ENCODE data around the gene ELL.
"Not testable (repeated sequence)": the region's sequence is repeated elsewhere in the genome, so short reads cannot be mapped to it uniquely, and the experiment has no call there.

Gene ELL

DNA sequence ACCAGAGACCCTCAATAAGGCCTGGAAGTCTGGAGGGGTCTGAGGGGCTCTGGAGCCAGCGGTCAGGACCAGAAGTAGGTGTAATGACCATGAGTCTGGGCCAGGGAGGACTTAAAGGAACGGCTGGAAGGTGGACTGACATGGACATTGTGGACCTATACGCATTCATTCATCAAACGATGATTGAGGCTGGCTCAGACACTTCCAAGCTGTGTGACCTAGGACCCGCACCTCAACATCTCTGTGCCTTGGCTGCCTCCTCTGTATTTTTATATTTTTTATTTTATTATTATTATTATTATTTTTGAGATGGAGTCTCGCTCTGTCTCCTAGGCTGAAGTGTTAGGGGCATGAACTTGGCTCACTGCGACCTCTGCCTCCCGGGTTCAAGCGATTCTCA is 115.1 kb downstream of the ELL start:
- no peak overlapping the region for H3K9ac ChIP-seq (ENCODE audit: low read depth, low read length, poor library complexity)
- H3K23ac ChIP-seq (ENCODE audit: low read depth, low read length, poor library complexity), result no peak overlapping the region
- H3K79me1 ChIP-seq (ENCODE audit: low read depth, low read length), result no peaks in the 10 kb centered on the region
- H2BK12ac ChIP-seq (ENCODE audit: low read length), result no peak overlapping the region
- H4K8ac ChIP-seq (ENCODE audit: low read depth, low read length), result no peak overlapping the region
- H3K27me3 ChIP-seq (ENCODE audit: control insufficient read depth in 3 of 3, insufficient read depth in 3 of 3, low read depth in 1 of 3, low read length in 3 of 3), result no peaks in the 10 kb centered on the region
- H2BK120ac ChIP-seq (ENCODE audit: low read depth, low read length), result no peak overlapping the region
- H2BK15ac ChIP-seq (ENCODE audit: low read length), result no peak overlapping the region
- no peak for DNase-seq (ENCODE audit: low spot score)
- H2AFZ ChIP-seq (ENCODE audit: low read length), result no peak overlapping the region
- peaks cover 0 to 7% of the 10 kb centered on the region in 2 donors for H3K4me1 ChIP-seq (ENCODE audit: control insufficient read depth in 2 of 2, insufficient read depth in 1 of 2, low read depth in 1 of 2, low read length in 2 of 2)
- no peaks in the 10 kb centered on the region for H3K9me3 ChIP-seq (replicated peaks in 1 of 2; ENCODE audit: control insufficient read depth in 2 of 2, insufficient read depth in 1 of 2, low read depth in 1 of 2, low read length in 2 of 2)
- no peak overlapping the region for H4K91ac ChIP-seq (ENCODE audit: low read depth, low read length, poor library complexity)
- WGBS, 2 donors (ENCODE audit: extremely low coverage in 2 of 2, insufficient read length in 2 of 2, insufficient replicate concordance in 1 of 2), result no CpG with 5 or more reads among the region's 9 CpGs
- no peak overlapping the region for H2BK5ac ChIP-seq (ENCODE audit: low read length)
- H3K4me2 ChIP-seq (ENCODE audit: insufficient read depth, low read length, poor library complexity, severe bottlenecking), result peak overlapping the region; percentile 11
- H3K4me3 ChIP-seq (ENCODE audit: low read length in 2 of 2), result no peak overlapping the region
- no peak overlapping the region for H2AK5ac ChIP-seq (ENCODE audit: low read depth, low read length)
- no peak overlapping the region for H3K4ac ChIP-seq (ENCODE audit: low read length)
- H3K36me3 ChIP-seq (replicated peaks in 1 of 2; ENCODE audit: control insufficient read depth in 2 of 2, insufficient read depth in 2 of 2, low read length in 2 of 2), result no peaks in the 10 kb centered on the region
- H3K18ac ChIP-seq (ENCODE audit: low read length), result no peak overlapping the region
- H3K14ac ChIP-seq (ENCODE audit: low read length), result no peak overlapping the region
- no peak overlapping the region for H3K27ac ChIP-seq (replicated peaks; ENCODE audit: low read length)

DNA sequence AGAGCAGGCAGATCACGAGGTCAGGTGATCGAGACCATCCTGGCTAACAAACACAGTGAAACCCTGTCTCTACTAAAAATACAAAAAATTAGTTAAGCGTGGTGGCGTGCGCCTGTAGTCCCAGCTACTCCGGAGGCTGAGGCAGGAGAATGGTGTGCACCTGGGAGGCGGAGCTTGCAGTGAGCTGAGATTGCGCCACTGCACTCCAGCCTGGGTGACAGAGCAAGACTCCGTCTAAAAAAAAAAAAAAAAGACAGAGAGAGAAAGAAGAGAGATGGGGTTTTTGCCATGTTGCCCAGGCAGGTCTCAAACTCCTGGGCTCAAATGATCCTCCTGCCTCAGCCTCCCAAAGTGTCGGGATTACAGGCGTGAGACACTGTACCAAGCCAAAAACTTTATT is 116.1 kb downstream of the ELL start:
- not testable (repeated sequence) for H2AK5ac ChIP-seq (ENCODE audit: low read depth, low read length); H3K27ac ChIP-seq (replicated peaks; ENCODE audit: low read length); H3K27me3 ChIP-seq (ENCODE audit: control insufficient read depth in 3 of 3, insufficient read depth in 3 of 3, low read depth in 1 of 3, low read length in 3 of 3); H2BK12ac ChIP-seq (ENCODE audit: low read length); H3K18ac ChIP-seq (ENCODE audit: low read length); H3K14ac ChIP-seq (ENCODE audit: low read length); H2BK120ac ChIP-seq (ENCODE audit: low read depth, low read length); H2BK5ac ChIP-seq (ENCODE audit: low read length); H3K4ac ChIP-seq (ENCODE audit: low read length); H4K91ac ChIP-seq (ENCODE audit: low read depth, low read length, poor library complexity); H3K9ac ChIP-seq (ENCODE audit: low read depth, low read length, poor library complexity); H2BK15ac ChIP-seq (ENCODE audit: low read length); H3K23ac ChIP-seq (ENCODE audit: low read depth, low read length, poor library complexity); H3K4me2 ChIP-seq (ENCODE audit: insufficient read depth, low read length, poor library complexity, severe bottlenecking); H2AFZ ChIP-seq (ENCODE audit: low read length); H3K36me3 ChIP-seq (replicated peaks in 1 of 2; ENCODE audit: control insufficient read depth in 2 of 2, insufficient read depth in 2 of 2, low read length in 2 of 2); H4K8ac ChIP-seq (ENCODE audit: low read depth, low read length); H3K9me3 ChIP-seq (replicated peaks in 1 of 2; ENCODE audit: control insufficient read depth in 2 of 2, insufficient read depth in 1 of 2, low read depth in 1 of 2, low read length in 2 of 2); H3K79me1 ChIP-seq (ENCODE audit: low read depth, low read length); H3K4me3 ChIP-seq (ENCODE audit: low read length in 2 of 2); H3K4me1 ChIP-seq (ENCODE audit: control insufficient read depth in 2 of 2, insufficient read depth in 1 of 2, low read depth in 1 of 2, low read length in 2 of 2); DNase-seq (ENCODE audit: low spot score)
- WGBS, 2 donors (ENCODE audit: extremely low coverage in 2 of 2, insufficient read length in 2 of 2, insufficient replicate concordance in 1 of 2), result no CpG with 5 or more reads among the region's 11 CpGs

DNA sequence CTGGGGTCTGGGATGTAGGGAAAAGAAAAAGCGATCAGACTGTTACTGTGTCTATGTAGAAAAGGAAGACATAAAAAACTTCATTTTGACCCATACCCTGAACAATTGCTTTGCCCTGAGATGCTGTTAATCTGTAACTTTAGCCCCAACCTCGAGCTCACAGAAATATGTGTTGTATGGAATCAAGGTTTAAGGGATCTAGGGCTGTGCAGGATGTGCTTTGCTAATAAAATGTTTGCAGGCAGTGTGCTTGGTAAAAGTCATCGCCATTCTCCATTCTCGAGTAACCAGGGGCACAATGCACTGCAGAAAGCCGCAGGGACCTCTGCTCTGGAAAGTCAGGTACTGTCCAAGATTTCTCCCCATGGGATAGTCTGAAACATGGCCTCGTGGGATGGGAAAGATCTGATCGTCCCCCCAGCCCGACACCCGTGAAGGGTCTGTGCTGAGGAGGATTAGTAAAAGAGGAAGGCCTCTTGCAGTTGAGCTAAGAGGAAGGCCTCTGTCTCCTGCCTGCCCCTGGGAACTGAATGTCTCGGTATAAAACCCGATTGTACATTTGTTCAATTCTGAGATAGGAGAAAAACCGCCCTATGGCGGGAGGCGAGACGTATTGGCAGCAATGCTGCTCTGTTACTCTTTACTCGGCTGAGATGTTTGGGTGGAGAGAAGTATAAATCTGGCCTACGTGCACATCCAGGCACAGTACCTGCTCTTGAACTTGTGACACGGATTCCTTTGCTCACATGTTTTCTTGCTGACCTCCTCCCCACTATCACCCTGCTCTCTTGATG is 119.2 kb downstream of the ELL start:
- not testable (repeated sequence) for H3K23ac ChIP-seq (ENCODE audit: low read depth, low read length, poor library complexity); DNase-seq (ENCODE audit: low spot score); H3K9me3 ChIP-seq (replicated peaks in 1 of 2; ENCODE audit: control insufficient read depth in 2 of 2, insufficient read depth in 1 of 2, low read depth in 1 of 2, low read length in 2 of 2); H3K4me3 ChIP-seq (ENCODE audit: low read length in 2 of 2); H3K18ac ChIP-seq (ENCODE audit: low read length); H3K14ac ChIP-seq (ENCODE audit: low read length); H3K4me1 ChIP-seq (ENCODE audit: control insufficient read depth in 2 of 2, insufficient read depth in 1 of 2, low read depth in 1 of 2, low read length in 2 of 2); H3K36me3 ChIP-seq (replicated peaks in 1 of 2; ENCODE audit: control insufficient read depth in 2 of 2, insufficient read depth in 2 of 2, low read length in 2 of 2); H3K4ac ChIP-seq (ENCODE audit: low read length); H3K27me3 ChIP-seq (ENCODE audit: control insufficient read depth in 3 of 3, insufficient read depth in 3 of 3, low read depth in 1 of 3, low read length in 3 of 3); H3K4me2 ChIP-seq (ENCODE audit: insufficient read depth, low read length, poor library complexity, severe bottlenecking); H2BK120ac ChIP-seq (ENCODE audit: low read depth, low read length); H4K91ac ChIP-seq (ENCODE audit: low read depth, low read length, poor library complexity); H2BK15ac ChIP-seq (ENCODE audit: low read length); H2BK12ac ChIP-seq (ENCODE audit: low read length); H3K27ac ChIP-seq (replicated peaks; ENCODE audit: low read length); H2BK5ac ChIP-seq (ENCODE audit: low read length); H3K9ac ChIP-seq (ENCODE audit: low read depth, low read length, poor library complexity); H2AK5ac ChIP-seq (ENCODE audit: low read depth, low read length); H3K79me1 ChIP-seq (ENCODE audit: low read depth, low read length); H4K8ac ChIP-seq (ENCODE audit: low read depth, low read length)
- no CpG with 5 or more reads among the region's 18 CpGs for WGBS, 2 donors (ENCODE audit: extremely low coverage in 2 of 2, insufficient read length in 2 of 2, insufficient replicate concordance in 1 of 2)
- H2AFZ ChIP-seq (ENCODE audit: low read length), result peak overlapping the region; percentile 78

DNA sequence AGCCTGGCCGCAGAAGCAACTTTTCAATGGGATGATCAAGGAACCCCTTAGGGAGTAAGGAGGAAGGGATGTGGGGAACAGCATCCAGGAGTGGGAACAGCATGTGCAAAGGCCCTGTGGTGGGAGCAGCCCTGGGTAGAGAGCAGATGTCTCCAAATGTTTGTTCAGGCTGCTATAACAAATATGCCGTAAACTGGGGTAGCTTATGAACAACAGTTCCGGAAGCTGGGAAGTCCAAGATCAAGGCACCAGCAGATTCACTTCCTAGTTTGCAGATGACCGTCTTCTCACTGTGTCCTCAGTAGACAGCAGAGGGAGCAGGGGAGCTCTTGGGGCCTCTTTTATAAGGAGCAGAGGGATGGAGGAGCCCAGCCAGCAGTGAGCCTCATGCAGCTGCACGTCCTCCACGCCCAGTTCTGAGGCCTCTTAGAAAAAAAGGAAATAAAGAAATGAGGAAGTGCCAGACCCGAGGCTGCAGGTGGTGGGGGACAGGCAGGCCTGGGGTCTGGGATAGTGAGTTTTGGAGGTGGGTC is 120.2 kb downstream of the ELL start:
- Histone ChIP-seq H3K27me3 (ENCODE audit: control insufficient read depth in 3 of 3, insufficient read depth in 3 of 3, low read depth in 1 of 3, low read length in 3 of 3) (peaks cover 0 to 4% (median 3%) of the 10 kb centered on the region in 3 experiments), H3K9ac (ENCODE audit: low read depth, low read length, poor library complexity) (no peak overlapping the region), H3K36me3 (replicated peaks in 1 of 2; ENCODE audit: control insufficient read depth in 2 of 2, insufficient read depth in 2 of 2, low read length in 2 of 2) (no peaks in the 10 kb centered on the region), H3K4me1 (ENCODE audit: control insufficient read depth in 2 of 2, insufficient read depth in 1 of 2, low read depth in 1 of 2, low read length in 2 of 2) (peaks cover 8 to 18% of the 10 kb centered on the region in 2 donors), H3K18ac (ENCODE audit: low read length) (no peak overlapping the region), H3K14ac (ENCODE audit: low read length) (peak overlapping the region; percentile 21), H3K4ac (ENCODE audit: low read length) (no peak overlapping the region), H2BK5ac (ENCODE audit: low read length) (no peak overlapping the region), H3K4me2 (ENCODE audit: insufficient read depth, low read length, poor library complexity, severe bottlenecking) (no peak overlapping the region), H2AK5ac (ENCODE audit: low read depth, low read length) (peak overlapping the region; percentile 70), H2BK15ac (ENCODE audit: low read length) (no peak overlapping the region), H2AFZ (ENCODE audit: low read length) (peak overlapping the region; percentile 64), H3K23ac (ENCODE audit: low read depth, low read length, poor library complexity) (no peak overlapping the region), H3K27ac (replicated peaks; ENCODE audit: low read length) (no peak overlapping the region), H4K91ac (ENCODE audit: low read depth, low read length, poor library complexity) (no peak overlapping the region), H2BK12ac (ENCODE audit: low read length) (no peak overlapping the region), H3K9me3 (replicated peaks in 1 of 2; ENCODE audit: control insufficient read depth in 2 of 2, insufficient read depth in 1 of 2, low read depth in 1 of 2, low read length in 2 of 2) (no peaks in the 10 kb centered on the region), H3K79me1 (ENCODE audit: low read depth, low read length) (no peaks in the 10 kb centered on the region), H2BK120ac (ENCODE audit: low read depth, low read length) (no peak overlapping the region), H3K4me3 (ENCODE audit: low read length in 2 of 2) (no peak overlapping the region), H4K8ac (ENCODE audit: low read depth, low read length) (no peak overlapping the region)
- no CpG with 5 or more reads among the region's 7 CpGs for whole genome bisulfite sequencing, 2 donors (ENCODE audit: extremely low coverage in 2 of 2, insufficient read length in 2 of 2, insufficient replicate concordance in 1 of 2)
- DNase-seq (ENCODE audit: low spot score), result no peak
